NT2/D1 (cell line): ENCODE measurements around the gene SH3BGR.

Source experiments
- SUZ12 ChIP-seq: IDR thresholded peaks from 2 replicates; pipeline ENCODE4 v1.6.1; 2011; ENCODE audit not compliant: insufficient read length, insufficient read depth; ENCODE audit errors: extremely low read depth
- YY1 ChIP-seq: IDR thresholded peaks from 2 replicates; pipeline ENCODE4 v1.6.1; 2011; ENCODE audit not compliant: insufficient read length, insufficient read depth
- ZNF274 ChIP-seq: IDR thresholded peaks from 2 replicates; pipeline ENCODE4 v1.6.1; 2011; ENCODE audit warnings: mild to moderate bottlenecking, low read depth, low read length

DNA sequence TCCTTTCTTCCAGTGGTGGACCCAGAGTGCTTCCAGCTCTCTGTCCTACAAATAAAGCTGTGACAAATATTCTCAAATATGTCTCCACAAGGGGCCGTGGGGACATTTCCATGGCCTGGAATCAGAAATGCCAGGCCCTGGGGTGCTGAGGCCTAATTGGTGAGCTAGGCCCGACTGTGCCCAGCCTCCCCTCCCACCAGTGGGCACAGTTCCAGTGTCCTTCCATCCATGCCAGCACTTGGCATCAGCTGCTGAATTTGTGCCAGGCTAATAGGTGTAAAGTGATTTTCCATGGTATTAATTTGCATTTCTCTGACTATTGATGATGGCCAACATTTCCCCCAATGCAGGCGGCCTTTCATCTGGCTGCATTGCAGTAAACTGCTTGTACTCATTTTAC lies 112.4 kb downstream of the SH3BGR start:
- TF ChIP-seq SUZ12, result no peak
- TF ChIP-seq ZNF274, result no peak
- TF ChIP-seq YY1, result no peak
